Neuron (in vitro differentiated cells): Measurements from ENCODE around the gene LPP.

ENCODE experiments used
- H2AFZ ChIP-seq: one replicate; pipeline ENCODE4 v1.6.1; 2013; ENCODE audit warnings: low read depth, mild to moderate bottlenecking, inconsistent platforms, low read length, moderate library complexity
- H3K27me3 ChIP-seq: one replicate; pipeline ENCODE4 v1.6.1; 2013; ENCODE audit warnings: low read length; ENCODE audit not compliant: insufficient read depth
- H3K36me3 ChIP-seq: one replicate; pipeline ENCODE4 v1.6.1; 2013; ENCODE audit warnings: low read length; ENCODE audit not compliant: insufficient read depth
- H3K4me1 ChIP-seq: one replicate; pipeline ENCODE4 v1.6.1; 2013; ENCODE audit warnings: low read length; ENCODE audit not compliant: insufficient read depth
- H3K4me3 ChIP-seq: 2 replicates; pipeline ENCODE4 v1.5.1; 2013; ENCODE audit warnings: mild to moderate bottlenecking, low read length, moderate library complexity
- H3K9me3 ChIP-seq: one replicate; pipeline ENCODE4 v1.6.1; 2013; ENCODE audit warnings: low read length

The LPP gene

DNA sequence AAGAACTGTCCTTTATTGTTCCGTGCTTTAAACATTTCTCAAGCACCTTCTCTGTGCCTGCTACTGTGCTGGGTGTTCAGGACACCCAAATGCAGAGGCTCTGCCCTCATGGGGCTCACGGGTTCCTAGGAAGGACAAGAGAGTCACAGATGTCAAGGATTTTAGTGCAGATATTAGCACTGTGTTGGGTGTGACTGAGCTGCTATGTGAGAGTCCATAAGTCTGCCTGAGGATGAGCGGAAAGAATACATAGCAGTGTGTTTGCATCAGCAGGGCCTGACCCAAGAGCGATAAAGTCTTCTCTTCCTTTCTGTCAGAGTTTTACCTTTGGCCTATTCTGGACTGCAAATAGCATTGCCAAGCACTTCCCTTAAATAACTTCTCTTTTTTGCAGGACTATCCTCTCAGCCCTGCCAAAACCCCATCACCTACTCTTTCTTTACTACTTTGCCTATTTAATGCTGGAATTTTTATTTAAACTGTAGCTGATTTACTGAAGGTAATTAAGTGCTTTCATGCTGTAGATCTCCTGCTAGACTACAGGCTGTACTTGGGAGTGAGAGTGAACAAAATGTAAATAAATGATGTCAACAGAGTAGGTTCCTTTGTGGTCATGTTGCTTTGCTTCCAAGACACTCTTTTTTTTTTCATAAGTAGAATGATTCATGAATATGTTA is 558.4 kb downstream of the LPP start:
- no peaks in the 10 kb centered on the region for H3K9me3 ChIP-seq
- no peak overlapping the region for H3K4me3 ChIP-seq
- H2AFZ ChIP-seq = no peak overlapping the region
- H3K36me3 ChIP-seq = no peaks in the 10 kb centered on the region
- H3K27me3 ChIP-seq = no peaks in the 10 kb centered on the region
- H3K4me1 ChIP-seq = no peaks in the 10 kb centered on the region

GRCh38 chr3:188712991-188713390 is 559.0 kb downstream of the LPP start:
- Histone ChIP-seq H2AFZ (no peak overlapping the region), H3K4me3 (no peak overlapping the region)

DNA sequence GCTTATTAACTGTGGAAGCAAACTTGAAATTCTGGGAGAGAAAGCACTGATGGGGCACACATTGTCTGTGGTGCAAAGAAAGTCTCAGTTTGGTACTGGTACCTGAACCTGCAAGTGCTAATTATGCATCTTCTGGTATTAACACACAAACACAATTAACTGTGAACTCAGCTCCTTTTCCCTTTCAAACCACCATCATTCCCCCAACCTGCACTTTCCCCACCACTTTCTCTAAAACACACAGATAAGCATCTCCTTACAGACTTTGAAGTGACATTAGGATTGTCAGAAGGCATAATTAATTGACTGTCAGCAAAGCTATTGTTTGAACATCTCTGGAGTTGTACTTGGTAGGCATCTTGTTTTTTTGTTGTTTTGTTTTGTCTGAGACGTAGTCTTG is 565.6 kb downstream of the LPP start:
- Histone ChIP-seq H3K36me3 (no peaks in the 10 kb centered on the region), H3K9me3 (no peaks in the 10 kb centered on the region), H3K4me3 (no peak overlapping the region), H3K27me3 (no peaks in the 10 kb centered on the region), H2AFZ (no peak overlapping the region), H3K4me1 (no peaks in the 10 kb centered on the region)

More at GRCh38 chr3:188712991-188713390, 559.0 kb downstream of the LPP start:
- Histone ChIP-seq H3K9me3 (no peaks in the 10 kb centered on the region), H3K27me3 (no peaks in the 10 kb centered on the region), H3K36me3 (no peaks in the 10 kb centered on the region), H3K4me1 (no peaks in the 10 kb centered on the region)

DNA sequence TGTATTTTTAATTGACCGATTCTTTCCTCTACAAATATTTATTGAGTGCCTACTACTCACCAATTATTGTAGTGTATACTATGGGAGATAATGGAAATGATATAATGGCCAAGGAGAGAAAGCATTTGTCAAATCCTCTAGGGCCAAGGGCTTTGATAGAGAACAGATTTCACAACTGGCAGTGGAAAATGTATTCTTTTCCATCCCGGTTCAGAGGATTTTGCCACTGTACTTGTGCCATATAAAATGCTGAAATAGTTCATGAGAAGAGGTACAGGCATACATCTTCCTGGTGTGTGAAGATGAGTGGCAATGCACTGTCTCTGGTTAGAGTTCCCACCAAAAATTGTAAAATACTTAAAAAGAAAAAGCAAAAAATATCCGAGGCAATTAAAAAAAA is 566.3 kb downstream of the LPP start:
- no peaks in the 10 kb centered on the region for H3K9me3 ChIP-seq

DNA sequence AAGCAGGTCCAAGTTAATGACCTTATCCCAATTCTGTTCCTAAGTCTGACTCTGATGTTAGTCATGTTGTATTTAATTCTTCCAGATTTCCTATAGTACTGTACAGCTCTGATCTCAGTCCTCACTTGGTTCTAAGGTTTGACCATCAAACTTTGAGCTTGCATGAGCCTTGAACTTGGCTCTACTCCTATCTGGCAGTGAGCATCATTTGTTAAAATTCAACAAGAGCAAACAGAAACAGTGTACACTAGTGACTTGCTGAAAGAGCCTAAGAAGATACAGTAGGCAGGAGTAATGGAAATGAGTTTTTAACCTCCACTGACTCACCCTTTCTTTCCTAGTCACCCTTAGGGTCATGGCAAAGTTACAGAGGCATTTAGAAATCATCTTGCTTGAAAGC is 566.7 kb downstream of the LPP start:
- no peak overlapping the region for H3K4me3 ChIP-seq
- H3K9me3 ChIP-seq = no peaks in the 10 kb centered on the region
- H3K36me3 ChIP-seq = no peaks in the 10 kb centered on the region
- no peaks in the 10 kb centered on the region for H3K4me1 ChIP-seq
- no peaks in the 10 kb centered on the region for H3K27me3 ChIP-seq
- H2AFZ ChIP-seq = no peak overlapping the region

More for the DNA sequence above, 566.3 kb downstream of the LPP start:
- H3K27me3 ChIP-seq = no peaks in the 10 kb centered on the region
- H2AFZ ChIP-seq = no peak overlapping the region
- H3K4me3 ChIP-seq = no peak overlapping the region
- H3K36me3 ChIP-seq = no peaks in the 10 kb centered on the region
- H3K4me1 ChIP-seq = no peaks in the 10 kb centered on the region

- H3K4me3 ChIP-seq = no peak overlapping the region
- H3K9me3 ChIP-seq = no peaks in the 10 kb centered on the region
- H2AFZ ChIP-seq = no peak overlapping the region
- H3K4me1 ChIP-seq = no peaks in the 10 kb centered on the region
- H3K36me3 ChIP-seq = no peaks in the 10 kb centered on the region
- H3K27me3 ChIP-seq = no peaks in the 10 kb centered on the region
Measured at GRCh38 chr3:188721312-188721711, 567.4 kb downstream of the LPP start.

DNA sequence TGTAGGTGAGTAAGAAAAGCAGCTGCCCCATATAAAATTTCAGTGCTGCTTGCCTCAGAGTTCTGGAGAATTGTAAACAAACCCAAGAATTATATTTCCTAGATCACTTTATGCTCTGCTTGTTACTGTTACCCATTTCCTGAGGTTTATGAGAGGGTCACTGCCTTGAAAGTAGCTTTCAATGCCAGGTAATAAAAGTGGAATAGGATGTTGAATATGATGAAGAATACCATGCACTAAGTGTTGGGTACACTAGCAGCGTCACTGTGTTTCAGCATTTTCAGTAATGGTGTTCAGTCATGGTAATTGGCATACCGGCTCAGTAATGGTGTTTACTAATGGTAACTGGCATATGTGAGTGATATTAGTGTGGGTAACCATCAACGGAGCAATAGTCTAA is 568.0 kb downstream of the LPP start:
- Histone ChIP-seq H3K27me3 (no peaks in the 10 kb centered on the region), H2AFZ (no peak overlapping the region), H3K9me3 (no peaks in the 10 kb centered on the region), H3K4me3 (no peak overlapping the region), H3K4me1 (no peaks in the 10 kb centered on the region), H3K36me3 (no peaks in the 10 kb centered on the region)

- Histone ChIP-seq H2AFZ (no peak overlapping the region), H3K4me3 (no peak overlapping the region), H3K4me1 (no peaks in the 10 kb centered on the region), H3K27me3 (no peaks in the 10 kb centered on the region), H3K9me3 (no peaks in the 10 kb centered on the region), H3K36me3 (no peaks in the 10 kb centered on the region)
Measured at GRCh38 chr3:188722963-188723362, 569.0 kb downstream of the LPP start.

- Histone ChIP-seq H3K4me1 (no peaks in the 10 kb centered on the region), H3K27me3 (no peaks in the 10 kb centered on the region), H3K9me3 (no peaks in the 10 kb centered on the region), H3K36me3 (no peaks in the 10 kb centered on the region), H2AFZ (no peak overlapping the region), H3K4me3 (no peak overlapping the region)
Measured at GRCh38 chr3:188727052-188727451, 573.1 kb downstream of the LPP start.

DNA sequence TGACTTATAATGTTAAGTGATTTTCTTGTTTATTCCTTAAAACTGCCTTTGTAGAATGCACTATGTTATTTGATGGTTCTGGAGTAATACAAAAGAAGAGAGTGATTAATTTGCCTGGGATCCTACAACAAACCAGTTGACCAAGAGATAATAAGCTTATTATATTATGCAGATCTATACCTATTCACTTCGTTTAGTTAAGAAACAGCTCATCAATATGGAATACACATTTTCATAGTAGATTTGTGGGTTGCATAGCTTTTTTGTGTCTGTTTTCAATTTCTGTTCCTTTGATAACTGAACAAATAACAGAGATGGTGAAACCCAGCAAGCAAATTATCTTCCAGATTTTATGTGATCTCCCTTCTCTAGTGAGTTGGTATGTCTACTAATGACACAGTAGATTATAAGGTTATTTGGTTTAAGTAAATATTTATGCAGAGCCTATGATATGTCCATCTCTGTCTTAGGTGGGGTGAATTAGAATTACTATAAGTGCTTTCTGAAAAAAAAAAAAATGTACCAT is 574.5 kb downstream of the LPP start:
- no peak overlapping the region for H3K4me3 ChIP-seq
- H3K9me3 ChIP-seq = no peaks in the 10 kb centered on the region
- no peaks in the 10 kb centered on the region for H3K4me1 ChIP-seq
- no peak overlapping the region for H2AFZ ChIP-seq
- no peaks in the 10 kb centered on the region for H3K27me3 ChIP-seq
- H3K36me3 ChIP-seq = no peaks in the 10 kb centered on the region

GRCh38 chr3:188729422-188729821 is 575.5 kb downstream of the LPP start:
- H3K4me1 ChIP-seq = no peaks in the 10 kb centered on the region
- H3K36me3 ChIP-seq = no peaks in the 10 kb centered on the region
- H3K9me3 ChIP-seq = no peaks in the 10 kb centered on the region
- H2AFZ ChIP-seq = no peak overlapping the region
- H3K27me3 ChIP-seq = no peaks in the 10 kb centered on the region
- no peak overlapping the region for H3K4me3 ChIP-seq

GRCh38 chr3:188734395-188734794 is 580.4 kb downstream of the LPP start:
- no peak overlapping the region for H3K4me3 ChIP-seq
- H3K27me3 ChIP-seq = no peaks in the 10 kb centered on the region
- no peaks in the 10 kb centered on the region for H3K9me3 ChIP-seq
- H3K36me3 ChIP-seq = no peaks in the 10 kb centered on the region
- H3K4me1 ChIP-seq = no peaks in the 10 kb centered on the region
- H2AFZ ChIP-seq = no peak overlapping the region

DNA sequence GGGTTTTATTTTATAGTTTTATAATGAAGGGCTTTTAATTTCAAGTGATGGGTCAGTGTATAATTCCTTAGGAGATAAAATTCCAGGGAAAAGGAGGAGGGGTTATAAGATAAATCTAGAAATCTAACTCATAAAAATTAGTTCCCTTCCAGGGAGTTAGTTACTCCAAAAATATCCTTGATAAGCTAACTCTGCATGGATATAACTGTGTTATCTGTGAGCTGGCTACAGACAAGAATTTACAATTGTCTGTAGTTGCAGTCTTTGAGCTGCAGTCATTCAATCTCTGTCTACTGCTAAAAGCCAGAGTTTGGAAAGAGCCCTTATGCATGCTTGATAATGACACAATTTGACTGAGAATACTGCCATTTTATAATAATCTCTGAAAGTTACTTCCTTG is 585.6 kb downstream of the LPP start:
- no peaks in the 10 kb centered on the region for H3K9me3 ChIP-seq

GRCh38 chr3:188740010-188740409 is 586.1 kb downstream of the LPP start:
- Histone ChIP-seq H2AFZ (no peak overlapping the region), H3K4me1 (no peaks in the 10 kb centered on the region), H3K27me3 (no peaks in the 10 kb centered on the region), H3K4me3 (no peak overlapping the region), H3K36me3 (no peaks in the 10 kb centered on the region), H3K9me3 (no peaks in the 10 kb centered on the region)

More for the DNA sequence above, 585.6 kb downstream of the LPP start:
- H3K27me3 ChIP-seq = no peaks in the 10 kb centered on the region
- H3K4me3 ChIP-seq = no peak overlapping the region
- no peaks in the 10 kb centered on the region for H3K4me1 ChIP-seq
- no peak overlapping the region for H2AFZ ChIP-seq
- H3K36me3 ChIP-seq = no peaks in the 10 kb centered on the region
